Measurements from ENCODE around the gene COA5. TPM values are rescaled to one million over a fixed set of nuclear protein-coding genes. Genes with fewer than 3 reads are reported as not detected.

The COA5 gene
- total and polyA plus RNA-seq, 4 donors = 9.7 to 42.0 (median 19.5) TPM

DNA sequence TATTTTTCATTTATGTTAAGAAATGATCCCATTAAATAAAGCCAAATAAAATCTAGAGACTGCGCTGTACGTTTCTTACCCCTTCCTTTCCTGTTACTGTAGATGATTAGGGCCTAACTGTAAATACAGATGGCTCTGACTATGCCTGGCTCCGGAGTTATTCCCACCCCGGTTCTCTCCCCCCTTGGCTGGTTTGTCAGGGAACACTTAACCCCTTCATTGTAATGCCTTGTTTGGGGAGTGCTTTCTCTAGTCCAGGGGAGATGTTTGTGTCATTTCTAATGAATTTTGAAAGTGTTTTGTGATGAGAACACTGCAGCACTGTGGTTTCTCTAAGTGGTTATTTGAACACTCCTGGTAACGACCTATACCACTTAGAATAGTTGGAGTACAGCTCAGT lies 8.8 kb upstream of the COA5 start:
- WGBS = 70% methylated on average over 5 of the region's 5 CpGs
- H3K4me1 ChIP-seq (ENCODE audit: control insufficient read depth in 4 of 4, insufficient read depth in 4 of 4, low read length in 3 of 4) = no peaks in the 10 kb centered on the region
- H3K36me3 ChIP-seq (ENCODE audit: control insufficient read depth in 4 of 4, insufficient read depth in 3 of 4, low read depth in 1 of 4, low read length in 3 of 4) = peaks cover 1 to 47% (median 42%) of the 10 kb centered on the region in 4 donors
- H3K4me3 ChIP-seq (ENCODE audit: low read depth in 1 of 3, low read length in 3 of 3) = no peak overlapping the region
- TF ChIP-seq, protein P1, sequence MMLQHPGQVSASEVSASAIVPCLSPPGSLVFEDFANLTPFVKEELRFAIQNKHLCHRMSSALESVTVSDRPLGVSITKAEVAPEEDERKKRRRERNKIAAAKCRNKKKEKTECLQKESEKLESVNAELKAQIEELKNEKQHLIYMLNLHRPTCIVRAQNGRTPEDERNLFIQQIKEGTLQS (IDR thresholded peaks at IDR 0.05) = no peak
- no peak for TF ChIP-seq FOXA1 (IDR thresholded peaks at IDR 0.05)
- no peak for TF ChIP-seq EGR1 (IDR thresholded peaks at IDR 0.05; ENCODE audit: low read depth in 2 of 2)
- TF ChIP-seq RAD21 (IDR thresholded peaks at IDR 0.05) = no peak
- no peak for TF ChIP-seq HNF4G (IDR thresholded peaks at IDR 0.05)
- TF ChIP-seq JUND (IDR thresholded peaks at IDR 0.05) = no peak
- TF ChIP-seq RXRA (IDR thresholded peaks at IDR 0.05) = no peak
- no peak for TF ChIP-seq TAF1 (conservative IDR thresholded peaks at IDR 0.05)
- TF ChIP-seq SP1 (IDR thresholded peaks at IDR 0.05) = no peak
- TF ChIP-seq, protein P2, sequence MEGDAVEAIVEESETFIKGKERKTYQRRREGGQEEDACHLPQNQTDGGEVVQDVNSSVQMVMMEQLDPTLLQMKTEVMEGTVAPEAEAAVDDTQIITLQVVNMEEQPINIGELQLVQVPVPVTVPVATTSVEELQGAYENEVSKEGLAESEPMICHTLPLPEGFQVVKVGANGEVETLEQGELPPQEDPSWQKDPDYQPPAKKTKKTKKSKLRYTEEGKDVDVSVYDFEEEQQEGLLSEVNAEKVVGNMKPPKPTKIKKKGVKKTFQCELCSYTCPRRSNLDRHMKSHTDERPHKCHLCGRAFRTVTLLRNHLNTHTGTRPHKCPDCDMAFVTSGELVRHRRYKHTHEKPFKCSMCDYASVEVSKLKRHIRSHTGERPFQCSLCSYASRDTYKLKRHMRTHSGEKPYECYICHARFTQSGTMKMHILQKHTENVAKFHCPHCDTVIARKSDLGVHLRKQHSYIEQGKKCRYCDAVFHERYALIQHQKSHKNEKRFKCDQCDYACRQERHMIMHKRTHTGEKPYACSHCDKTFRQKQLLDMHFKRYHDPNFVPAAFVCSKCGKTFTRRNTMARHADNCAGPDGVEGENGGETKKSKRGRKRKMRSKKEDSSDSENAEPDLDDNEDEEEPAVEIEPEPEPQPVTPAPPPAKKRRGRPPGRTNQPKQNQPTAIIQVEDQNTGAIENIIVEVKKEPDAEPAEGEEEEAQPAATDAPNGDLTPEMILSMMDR (IDR thresholded peaks at IDR 0.05; ENCODE audit: low read depth, low read length, missing input control) = no peak
- no peak for TF ChIP-seq GABPA (IDR thresholded peaks at IDR 0.05 in 1 of 2, conservative IDR thresholded peaks at IDR 0.05 in 1 of 2)
- TF ChIP-seq, protein P3, sequence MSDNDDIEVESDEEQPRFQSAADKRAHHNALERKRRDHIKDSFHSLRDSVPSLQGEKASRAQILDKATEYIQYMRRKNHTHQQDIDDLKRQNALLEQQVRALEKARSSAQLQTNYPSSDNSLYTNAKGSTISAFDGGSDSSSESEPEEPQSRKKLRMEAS (IDR thresholded peaks at IDR 0.05) = no peak
- TF ChIP-seq, protein P4, sequence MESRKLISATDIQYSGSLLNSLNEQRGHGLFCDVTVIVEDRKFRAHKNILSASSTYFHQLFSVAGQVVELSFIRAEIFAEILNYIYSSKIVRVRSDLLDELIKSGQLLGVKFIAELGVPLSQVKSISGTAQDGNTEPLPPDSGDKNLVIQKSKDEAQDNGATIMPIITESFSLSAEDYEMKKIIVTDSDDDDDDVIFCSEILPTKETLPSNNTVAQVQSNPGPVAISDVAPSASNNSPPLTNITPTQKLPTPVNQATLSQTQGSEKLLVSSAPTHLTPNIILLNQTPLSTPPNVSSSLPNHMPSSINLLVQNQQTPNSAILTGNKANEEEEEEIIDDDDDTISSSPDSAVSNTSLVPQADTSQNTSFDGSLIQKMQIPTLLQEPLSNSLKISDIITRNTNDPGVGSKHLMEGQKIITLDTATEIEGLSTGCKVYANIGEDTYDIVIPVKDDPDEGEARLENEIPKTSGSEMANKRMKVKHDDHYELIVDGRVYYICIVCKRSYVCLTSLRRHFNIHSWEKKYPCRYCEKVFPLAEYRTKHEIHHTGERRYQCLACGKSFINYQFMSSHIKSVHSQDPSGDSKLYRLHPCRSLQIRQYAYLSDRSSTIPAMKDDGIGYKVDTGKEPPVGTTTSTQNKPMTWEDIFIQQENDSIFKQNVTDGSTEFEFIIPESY (IDR thresholded peaks at IDR 0.05) = no peak
- TF ChIP-seq NR2F2 (IDR thresholded peaks at IDR 0.05) = no peak
- TF ChIP-seq YY1 (IDR thresholded peaks at IDR 0.05) = no peak
- TF ChIP-seq FOXA2 (IDR thresholded peaks at IDR 0.05) = no peak
- TF ChIP-seq HNF4A (conservative IDR thresholded peaks at IDR 0.05) = no peak
- no peak for DNase-seq (ENCODE audit: low spot score)
- no peaks in the 10 kb centered on the region for H3K27me3 ChIP-seq (ENCODE audit: control insufficient read depth in 4 of 4, insufficient read depth in 4 of 4, low read length in 3 of 4)
- no peak overlapping the region for H3K27ac ChIP-seq (ENCODE audit: low read depth in 1 of 2, low read length in 2 of 2)
- no peaks in the 10 kb centered on the region for H3K9me3 ChIP-seq (ENCODE audit: control insufficient read depth in 4 of 4, low read length in 3 of 4)
- no peak overlapping the region for H3K9ac ChIP-seq (ENCODE audit: low read depth in 1 of 2, low read length in 2 of 2)

DNA sequence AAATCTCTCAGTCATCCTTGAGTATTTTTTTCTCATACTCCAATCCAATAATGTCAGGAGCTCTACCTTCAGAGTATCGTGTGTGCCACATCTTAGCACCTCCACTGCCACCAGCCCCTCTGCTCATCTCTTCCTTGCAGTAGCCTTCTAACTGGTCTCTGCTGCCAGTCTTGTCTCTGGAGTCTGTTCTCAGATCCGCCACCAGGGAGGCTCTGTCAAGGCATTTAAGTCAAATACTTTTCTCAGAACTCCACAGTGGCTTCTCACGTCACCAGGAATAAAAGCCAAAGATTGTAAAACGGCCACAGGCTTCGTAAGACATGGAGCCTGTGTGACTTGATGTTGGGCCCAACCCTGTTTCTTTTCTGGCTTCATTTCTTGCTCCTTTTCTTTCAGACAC lies 7.2 kb upstream of the COA5 start:
- H3K27me3 ChIP-seq (ENCODE audit: control insufficient read depth in 4 of 4, insufficient read depth in 4 of 4, low read length in 3 of 4) = no peaks in the 10 kb centered on the region
- H3K9me3 ChIP-seq (ENCODE audit: control insufficient read depth in 4 of 4, low read length in 3 of 4) = no peaks in the 10 kb centered on the region
- H3K36me3 ChIP-seq (ENCODE audit: control insufficient read depth in 4 of 4, insufficient read depth in 3 of 4, low read depth in 1 of 4, low read length in 3 of 4) = peaks cover 3 to 54% (median 46%) of the 10 kb centered on the region in 4 donors
- no peak for TF ChIP-seq RXRA (IDR thresholded peaks at IDR 0.05)
- TF ChIP-seq, protein P5, sequence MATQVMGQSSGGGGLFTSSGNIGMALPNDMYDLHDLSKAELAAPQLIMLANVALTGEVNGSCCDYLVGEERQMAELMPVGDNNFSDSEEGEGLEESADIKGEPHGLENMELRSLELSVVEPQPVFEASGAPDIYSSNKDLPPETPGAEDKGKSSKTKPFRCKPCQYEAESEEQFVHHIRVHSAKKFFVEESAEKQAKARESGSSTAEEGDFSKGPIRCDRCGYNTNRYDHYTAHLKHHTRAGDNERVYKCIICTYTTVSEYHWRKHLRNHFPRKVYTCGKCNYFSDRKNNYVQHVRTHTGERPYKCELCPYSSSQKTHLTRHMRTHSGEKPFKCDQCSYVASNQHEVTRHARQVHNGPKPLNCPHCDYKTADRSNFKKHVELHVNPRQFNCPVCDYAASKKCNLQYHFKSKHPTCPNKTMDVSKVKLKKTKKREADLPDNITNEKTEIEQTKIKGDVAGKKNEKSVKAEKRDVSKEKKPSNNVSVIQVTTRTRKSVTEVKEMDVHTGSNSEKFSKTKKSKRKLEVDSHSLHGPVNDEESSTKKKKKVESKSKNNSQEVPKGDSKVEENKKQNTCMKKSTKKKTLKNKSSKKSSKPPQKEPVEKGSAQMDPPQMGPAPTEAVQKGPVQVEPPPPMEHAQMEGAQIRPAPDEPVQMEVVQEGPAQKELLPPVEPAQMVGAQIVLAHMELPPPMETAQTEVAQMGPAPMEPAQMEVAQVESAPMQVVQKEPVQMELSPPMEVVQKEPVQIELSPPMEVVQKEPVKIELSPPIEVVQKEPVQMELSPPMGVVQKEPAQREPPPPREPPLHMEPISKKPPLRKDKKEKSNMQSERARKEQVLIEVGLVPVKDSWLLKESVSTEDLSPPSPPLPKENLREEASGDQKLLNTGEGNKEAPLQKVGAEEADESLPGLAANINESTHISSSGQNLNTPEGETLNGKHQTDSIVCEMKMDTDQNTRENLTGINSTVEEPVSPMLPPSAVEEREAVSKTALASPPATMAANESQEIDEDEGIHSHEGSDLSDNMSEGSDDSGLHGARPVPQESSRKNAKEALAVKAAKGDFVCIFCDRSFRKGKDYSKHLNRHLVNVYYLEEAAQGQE (IDR thresholded peaks at IDR 0.05) = no peak
- TF ChIP-seq, protein P1 (IDR thresholded peaks at IDR 0.05) = no peak
- no peak for TF ChIP-seq NR2F2 (IDR thresholded peaks at IDR 0.05)
- TF ChIP-seq, protein P4 (IDR thresholded peaks at IDR 0.05) = no peak
- TF ChIP-seq EGR1 (IDR thresholded peaks at IDR 0.05; ENCODE audit: low read depth in 2 of 2) = no peak
- no peak for TF ChIP-seq RAD21 (IDR thresholded peaks at IDR 0.05)
- TF ChIP-seq GABPA (IDR thresholded peaks at IDR 0.05 in 1 of 2, conservative IDR thresholded peaks at IDR 0.05 in 1 of 2) = no peak
- DNase-seq (ENCODE audit: low spot score) = no peak
- H3K9ac ChIP-seq (ENCODE audit: low read depth in 1 of 2, low read length in 2 of 2) = no peak overlapping the region
- whole genome bisulfite sequencing = 96% methylated on average over 5 of the region's 5 CpGs
- H3K4me3 ChIP-seq (ENCODE audit: low read depth in 1 of 3, low read length in 3 of 3) = no peak overlapping the region
- no peak overlapping the region for H3K27ac ChIP-seq (ENCODE audit: low read depth in 1 of 2, low read length in 2 of 2)
- H3K4me1 ChIP-seq (ENCODE audit: control insufficient read depth in 4 of 4, insufficient read depth in 4 of 4, low read length in 3 of 4) = peaks cover under 1 to 2% (median 1%) of the 10 kb centered on the region in 4 donors

Measured in liver (tissue), 9 donors.